Gastroesophageal sphincter (tissue), 3 donors: Measurements from ENCODE around the gene FUT8.

Source experiments
- CTCF ChIP-seq, 4 experiments: fragments of 200-600 bp in 2 of 4; fragments of 450-650 bp in 2 of 4; sonication (generic) in 1 of 4; IDR thresholded peaks; one replicate each; pipeline ENCODE4 v1.5.1; 2017 to 2019; ENCODE audit warnings: antibody characterized with exemption in 4 of 4, mild to moderate bottlenecking in 2 of 4, moderate library complexity in 2 of 4
- POLR2A ChIP-seq, 2 donors: fragments of 450-650 bp; IDR thresholded peaks; one replicate each; pipeline ENCODE4 v1.6.1; 2017; ENCODE audit warnings: antibody characterized with exemption in 2 of 2, mild to moderate bottlenecking in 2 of 2, moderate library complexity in 1 of 2

GRCh38 chr14:65566820-65567522, 154.4 kb downstream of the FUT8 start:
- TF ChIP-seq CTCF (IDR thresholded peaks at IDR 0.05) (no peak), POLR2A (IDR thresholded peaks at IDR 0.05) (no peak)
